ENCODE measurements around the gene HERC2.

HERC2 gene

GRCh38 chr15:28098766-28099554 is 223.0 kb downstream of the HERC2 start, which contains the start of gene OCA2:
Gene OCA2 (minus strand): TSS chr15:28099315. CDS start chr15:28081874, 17,441 bp downstream.
- H3K27me3 ChIP-seq (ENCODE audit: insufficient read depth, low read length, poor library complexity) = peaks cover 21% of the 10 kb centered on the region
- no peaks in the 10 kb centered on the region for H3K79me1 ChIP-seq (ENCODE audit: low read length)
- H3K23ac ChIP-seq (ENCODE audit: low read length) = no peak within 1 kb of the TSS
- no peak within 1 kb of the TSS for H2BK5ac ChIP-seq (ENCODE audit: low read length)
- H3K4me3 ChIP-seq (ENCODE audit: low read length) = no peak within 1 kb of the TSS
- peaks cover 2% of the 10 kb centered on the region for H3K4me1 ChIP-seq (ENCODE audit: control insufficient read depth, low read depth, low read length)
- WGBS (ENCODE audit: extremely low coverage, insufficient coverage, low lambda C conversion rate) = no CpG with 5 or more reads among the region's 52 CpGs
- H3K18ac ChIP-seq (ENCODE audit: low read length) = no peak within 1 kb of the TSS
- no peaks in the 10 kb centered on the region for H3K36me3 ChIP-seq (ENCODE audit: control insufficient read depth, insufficient read depth, low read length)
- H3K4ac ChIP-seq (ENCODE audit: low read depth, low read length) = no peak within 1 kb of the TSS
- no peaks in the 10 kb centered on the region for H3K79me2 ChIP-seq (ENCODE audit: control insufficient read depth, insufficient read depth, low read length)
- H3K56ac ChIP-seq (ENCODE audit: low read length) = peak within 1 kb of the TSS; percentile 62
- H2BK120ac ChIP-seq (ENCODE audit: low read depth, low read length) = no peak within 1 kb of the TSS
- H3K4me2 ChIP-seq (ENCODE audit: low read length) = peak within 1 kb of the TSS; percentile 51
- no peak within 1 kb of the TSS for H4K5ac ChIP-seq (ENCODE audit: low read length)
- no peak within 1 kb of the TSS for H2BK15ac ChIP-seq (replicated peaks; ENCODE audit: low read depth)
- no peak within 1 kb of the TSS for H4K8ac ChIP-seq (ENCODE audit: low read depth, low read length)
- peak within 1 kb of the TSS; percentile 29 for H3K9ac ChIP-seq (ENCODE audit: low read length)
- H3K27ac ChIP-seq (ENCODE audit: low read depth, low read length) = no peak within 1 kb of the TSS
- DNase-seq = peak; percentile 81
- H2AK5ac ChIP-seq (ENCODE audit: low read length) = no peak within 1 kb of the TSS

- no peak overlapping the region for H3K23ac ChIP-seq (ENCODE audit: low read length)
- no peak for DNase-seq
- H3K79me1 ChIP-seq (ENCODE audit: low read length) = no peaks in the 10 kb centered on the region
These were observed 223.6 kb downstream of the HERC2 start for GRCh38 chr15:28098360-28098765.

GRCh38 chr15:28097656-28098359 is 224.2 kb downstream of the HERC2 start:
- H3K27ac ChIP-seq (ENCODE audit: low read depth, low read length) = no peak overlapping the region
- H3K23ac ChIP-seq (ENCODE audit: low read length) = no peak overlapping the region
- H3K36me3 ChIP-seq (ENCODE audit: control insufficient read depth, insufficient read depth, low read length) = no peaks in the 10 kb centered on the region
- no peak overlapping the region for H3K4ac ChIP-seq (ENCODE audit: low read depth, low read length)
- H3K4me2 ChIP-seq (ENCODE audit: low read length) = no peak overlapping the region
- no peak overlapping the region for H4K8ac ChIP-seq (ENCODE audit: low read depth, low read length)
- no peaks in the 10 kb centered on the region for H3K79me2 ChIP-seq (ENCODE audit: control insufficient read depth, insufficient read depth, low read length)
- H3K4me1 ChIP-seq (ENCODE audit: control insufficient read depth, low read depth, low read length) = peaks cover 2% of the 10 kb centered on the region
- H3K9ac ChIP-seq (ENCODE audit: low read length) = no peak overlapping the region
- WGBS (ENCODE audit: extremely low coverage, insufficient coverage, low lambda C conversion rate) = no CpG with 5 or more reads among the region's 5 CpGs
- H2BK15ac ChIP-seq (replicated peaks; ENCODE audit: low read depth) = no peak overlapping the region
- H3K79me1 ChIP-seq (ENCODE audit: low read length) = no peaks in the 10 kb centered on the region
- no peak overlapping the region for H3K56ac ChIP-seq (ENCODE audit: low read length)
- H3K18ac ChIP-seq (ENCODE audit: low read length) = no peak overlapping the region
- DNase-seq = no peak
- no peak overlapping the region for H4K5ac ChIP-seq (ENCODE audit: low read length)
- no peak overlapping the region for H2AK5ac ChIP-seq (ENCODE audit: low read length)
- H3K27me3 ChIP-seq (ENCODE audit: insufficient read depth, low read length, poor library complexity) = peaks cover 24% of the 10 kb centered on the region
- H2BK5ac ChIP-seq (ENCODE audit: low read length) = no peak overlapping the region
- no peak overlapping the region for H3K4me3 ChIP-seq (ENCODE audit: low read length)
- H2BK120ac ChIP-seq (ENCODE audit: low read depth, low read length) = no peak overlapping the region

More at GRCh38 chr15:28098360-28098765, 223.6 kb downstream of the HERC2 start:
- no peak overlapping the region for H4K8ac ChIP-seq (ENCODE audit: low read depth, low read length)
- no peaks in the 10 kb centered on the region for H3K79me2 ChIP-seq (ENCODE audit: control insufficient read depth, insufficient read depth, low read length)
- WGBS (ENCODE audit: extremely low coverage, insufficient coverage, low lambda C conversion rate) = no CpG with 5 or more reads among the region's 11 CpGs
- no peak overlapping the region for H3K27ac ChIP-seq (ENCODE audit: low read depth, low read length)
- H4K5ac ChIP-seq (ENCODE audit: low read length) = no peak overlapping the region
- no peak overlapping the region for H2BK120ac ChIP-seq (ENCODE audit: low read depth, low read length)
- H3K4ac ChIP-seq (ENCODE audit: low read depth, low read length) = no peak overlapping the region
- no peak overlapping the region for H2AK5ac ChIP-seq (ENCODE audit: low read length)
- H3K18ac ChIP-seq (ENCODE audit: low read length) = no peak overlapping the region
- H3K36me3 ChIP-seq (ENCODE audit: control insufficient read depth, insufficient read depth, low read length) = no peaks in the 10 kb centered on the region
- no peak overlapping the region for H3K56ac ChIP-seq (ENCODE audit: low read length)
- H3K9ac ChIP-seq (ENCODE audit: low read length) = no peak overlapping the region
- peaks cover 2% of the 10 kb centered on the region for H3K4me1 ChIP-seq (ENCODE audit: control insufficient read depth, low read depth, low read length)
- no peak overlapping the region for H3K4me3 ChIP-seq (ENCODE audit: low read length)
- no peak overlapping the region for H3K4me2 ChIP-seq (ENCODE audit: low read length)
- H2BK5ac ChIP-seq (ENCODE audit: low read length) = no peak overlapping the region
- H3K27me3 ChIP-seq (ENCODE audit: insufficient read depth, low read length, poor library complexity) = peaks cover 24% of the 10 kb centered on the region
- no peak overlapping the region for H2BK15ac ChIP-seq (replicated peaks; ENCODE audit: low read depth)

- no peaks in the 10 kb centered on the region for H3K36me3 ChIP-seq (ENCODE audit: control insufficient read depth, insufficient read depth, low read length)
- peaks cover 24% of the 10 kb centered on the region for H3K27me3 ChIP-seq (ENCODE audit: insufficient read depth, low read length, poor library complexity)
- H4K8ac ChIP-seq (ENCODE audit: low read depth, low read length) = no peak overlapping the region
- no peak overlapping the region for H4K5ac ChIP-seq (ENCODE audit: low read length)
- H3K4ac ChIP-seq (ENCODE audit: low read depth, low read length) = no peak overlapping the region
- no peak overlapping the region for H2AK5ac ChIP-seq (ENCODE audit: low read length)
- no peaks in the 10 kb centered on the region for H3K79me1 ChIP-seq (ENCODE audit: low read length)
- H3K18ac ChIP-seq (ENCODE audit: low read length) = no peak overlapping the region
- no peak overlapping the region for H2BK15ac ChIP-seq (replicated peaks; ENCODE audit: low read depth)
- peak overlapping the region; percentile 96 for H3K23ac ChIP-seq (ENCODE audit: low read length)
- DNase-seq = peak; percentile 36
- peak overlapping the region; percentile 31 for H3K4me3 ChIP-seq (ENCODE audit: low read length)
- no peak overlapping the region for H2BK120ac ChIP-seq (ENCODE audit: low read depth, low read length)
- WGBS (ENCODE audit: extremely low coverage, insufficient coverage, low lambda C conversion rate) = no CpG with 5 or more reads among the region's 72 CpGs
- peak overlapping the region; percentile 71 for H3K56ac ChIP-seq (ENCODE audit: low read length)
- H3K27ac ChIP-seq (ENCODE audit: low read depth, low read length) = no peak overlapping the region
- H3K4me1 ChIP-seq (ENCODE audit: control insufficient read depth, low read depth, low read length) = peaks cover 2% of the 10 kb centered on the region
- peak overlapping the region; percentile 52 for H3K9ac ChIP-seq (ENCODE audit: low read length)
- H2BK5ac ChIP-seq (ENCODE audit: low read length) = no peak overlapping the region
- no peaks in the 10 kb centered on the region for H3K79me2 ChIP-seq (ENCODE audit: control insufficient read depth, insufficient read depth, low read length)
- H3K4me2 ChIP-seq (ENCODE audit: low read length) = peak overlapping the region; percentile 99
These were observed 225.1 kb downstream of the HERC2 start for GRCh38 chr15:28096670-28097431.

GRCh38 chr15:28096411-28096669 is 225.6 kb downstream of the HERC2 start:
- Histone ChIP-seq H3K27ac (ENCODE audit: low read depth, low read length) (no peak overlapping the region), H3K23ac (ENCODE audit: low read length) (no peak overlapping the region), H3K4me1 (ENCODE audit: control insufficient read depth, low read depth, low read length) (peaks cover 2% of the 10 kb centered on the region), H4K5ac (ENCODE audit: low read length) (no peak overlapping the region), H3K56ac (ENCODE audit: low read length) (peak overlapping the region; percentile 71), H3K79me2 (ENCODE audit: control insufficient read depth, insufficient read depth, low read length) (no peaks in the 10 kb centered on the region), H3K4me3 (ENCODE audit: low read length) (peak overlapping the region; percentile 31), H3K27me3 (ENCODE audit: insufficient read depth, low read length, poor library complexity) (peaks cover 24% of the 10 kb centered on the region), H3K9ac (ENCODE audit: low read length) (peak overlapping the region; percentile 43), H3K4me2 (ENCODE audit: low read length) (peak overlapping the region; percentile 99), H3K79me1 (ENCODE audit: low read length) (no peaks in the 10 kb centered on the region), H2BK15ac (replicated peaks; ENCODE audit: low read depth) (no peak overlapping the region), H3K4ac (ENCODE audit: low read depth, low read length) (no peak overlapping the region), H4K8ac (ENCODE audit: low read depth, low read length) (no peak overlapping the region), H3K18ac (ENCODE audit: low read length) (no peak overlapping the region), H2AK5ac (ENCODE audit: low read length) (no peak overlapping the region), H3K36me3 (ENCODE audit: control insufficient read depth, insufficient read depth, low read length) (no peaks in the 10 kb centered on the region), H2BK120ac (ENCODE audit: low read depth, low read length) (no peak overlapping the region), H2BK5ac (ENCODE audit: low read length) (no peak overlapping the region)
- no peak for DNase-seq
- WGBS (ENCODE audit: extremely low coverage, insufficient coverage, low lambda C conversion rate) = no CpG with 5 or more reads among the region's 13 CpGs
